Kasumi-1 (cell line): ENCODE results near the gene MEIS2.

Source experiments
- DNase-seq, 2 experiments: peaks; one replicate each; lab custom pipeline; 2025; lab: John Stamatoyannopoulos, UW

MEIS2 gene

GRCh38 chr15:37098468-37099318 is 1.7 kb downstream of the MEIS2 start:
- peak in 1 of 2 experiments; percentile 29 for DNase-seq

- no peak for DNase-seq
Measured at GRCh38 chr15:37097144-37097919, 3.0 kb downstream of the MEIS2 start.

GRCh38 chr15:37096558-37097143 is 3.7 kb downstream of the MEIS2 start:
- no peak for DNase-seq

- DNase-seq = no peak
Measured at GRCh38 chr15:37095770-37096557, 4.4 kb downstream of the MEIS2 start.

GRCh38 chr15:37094915-37095711 is 5.2 kb downstream of the MEIS2 start:
- DNase-seq = no peak

DNA sequence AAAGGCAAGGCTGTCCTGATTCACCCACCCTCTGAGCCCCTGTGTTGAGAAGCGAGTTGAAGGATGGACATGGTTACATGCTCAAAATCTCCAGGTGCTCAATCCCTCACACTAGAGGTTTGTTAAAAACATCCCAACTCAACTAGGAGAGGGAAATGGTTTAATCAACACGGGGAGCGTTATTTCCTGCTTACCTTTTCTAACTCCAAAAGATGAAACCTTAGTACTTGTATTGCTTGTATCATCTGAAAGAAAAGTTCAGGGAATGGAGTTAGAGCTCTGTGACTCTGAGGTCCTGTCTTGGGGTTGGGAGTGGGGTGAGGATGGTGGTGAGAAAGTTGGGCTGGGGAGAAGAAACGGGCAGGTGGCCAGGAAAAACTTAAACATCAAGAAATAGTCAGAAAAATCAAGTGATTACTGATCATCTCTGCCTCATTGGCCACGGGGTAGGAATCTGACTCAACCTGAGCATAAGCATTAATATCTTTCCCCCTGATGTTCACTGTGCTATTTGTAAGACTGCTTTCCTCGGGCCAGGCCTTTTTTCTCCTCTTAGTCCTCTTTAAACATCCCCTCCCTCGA is 5.9 kb downstream of the MEIS2 start:
- DNase-seq = no peak

DNA sequence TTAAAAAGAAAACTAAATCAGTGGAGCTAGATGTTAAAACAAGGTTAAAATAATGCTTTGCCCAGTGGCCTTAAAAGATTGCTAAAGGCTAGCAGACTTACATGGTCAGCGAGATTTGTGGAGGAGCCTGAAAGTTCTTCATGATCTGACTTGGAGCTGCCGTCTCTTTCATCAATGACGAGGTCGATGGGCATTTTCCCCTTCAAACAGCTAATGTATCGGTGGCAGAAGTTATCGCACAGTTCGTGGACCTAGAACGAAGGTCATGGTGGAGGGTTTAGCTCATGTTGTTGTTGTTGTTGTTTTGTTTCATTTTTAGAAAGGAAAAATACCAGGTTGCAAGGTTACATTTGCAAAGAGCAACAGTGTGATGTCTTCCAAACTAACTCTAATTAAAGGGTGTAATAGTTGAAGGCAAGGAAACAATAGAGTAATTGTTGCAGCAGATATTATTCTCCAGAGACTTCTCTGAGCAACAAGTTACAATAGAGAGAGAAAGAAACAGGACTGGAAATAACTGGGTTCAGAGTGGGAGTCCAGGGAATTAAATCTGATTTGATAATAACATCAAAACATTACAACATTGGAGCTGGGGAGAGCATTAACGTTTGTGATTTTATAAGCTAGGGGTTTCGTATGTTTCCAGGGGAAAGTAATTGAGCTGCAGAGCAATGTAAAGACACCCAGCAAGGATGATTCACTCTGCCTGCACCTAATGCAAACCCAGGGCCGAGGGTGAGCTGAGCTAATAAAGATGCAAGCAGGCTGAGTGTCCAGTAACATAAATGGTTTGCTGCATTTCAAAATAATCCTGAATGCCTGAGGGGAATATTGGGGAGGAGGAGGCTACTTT is 6.6 kb downstream of the MEIS2 start:
- no peak for DNase-seq

DNA sequence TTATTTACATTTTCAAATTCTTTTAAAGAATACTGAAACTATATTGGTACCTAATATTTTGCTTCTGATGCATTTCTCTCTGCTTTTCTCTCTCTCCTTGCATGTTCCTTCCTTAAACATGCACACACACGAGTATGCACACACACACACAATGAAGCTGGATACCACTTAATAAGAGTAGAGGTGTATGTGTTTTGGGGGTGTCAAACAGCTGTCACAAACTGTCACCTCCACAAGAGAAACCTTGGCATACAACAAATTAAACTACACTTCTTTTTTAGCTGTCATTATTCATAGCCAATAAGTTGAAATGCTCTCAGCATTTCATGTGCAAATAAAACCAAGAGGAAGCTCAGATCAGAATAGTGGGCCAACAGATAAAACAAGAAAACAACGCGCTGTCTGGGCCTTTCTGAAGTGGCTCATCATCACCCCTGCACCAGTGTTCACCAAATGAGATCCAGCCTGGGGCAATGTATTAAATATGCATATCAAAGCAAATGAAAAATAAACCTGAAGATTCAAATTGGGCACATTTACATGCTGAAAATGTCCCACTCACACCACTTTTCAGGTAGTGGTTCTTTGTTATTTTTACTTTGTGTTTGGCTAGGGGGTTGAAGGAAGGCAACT is 9.7 kb downstream of the MEIS2 start:
- DNase-seq = no peak

- no peak for DNase-seq
Measured at GRCh38 chr15:37088436-37088835, 11.9 kb downstream of the MEIS2 start.

- no peak for DNase-seq
Measured at GRCh38 chr15:37087131-37087588, 13.2 kb downstream of the MEIS2 start.

DNA sequence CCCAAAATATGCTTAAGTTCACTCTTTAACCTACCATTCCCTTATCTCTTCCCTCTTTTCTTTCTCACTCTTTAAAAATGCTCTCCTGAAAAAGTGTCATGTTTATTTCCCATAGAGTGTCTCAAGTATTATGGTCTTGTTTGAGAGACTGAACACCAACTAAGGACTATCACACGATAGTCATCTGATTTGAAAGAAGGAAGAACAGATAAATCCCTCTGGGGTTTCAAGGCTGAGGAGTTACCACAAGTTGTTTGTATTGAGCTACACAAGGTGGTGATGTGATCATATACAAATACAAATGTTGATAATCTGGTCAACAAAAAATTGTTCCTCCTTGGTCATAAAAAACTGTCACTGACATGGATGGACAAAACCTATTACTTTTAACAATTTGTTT is 13.8 kb downstream of the MEIS2 start:
- no peak for DNase-seq

GRCh38 chr15:37086120-37086519 is 14.2 kb downstream of the MEIS2 start:
- DNase-seq = no peak

DNA sequence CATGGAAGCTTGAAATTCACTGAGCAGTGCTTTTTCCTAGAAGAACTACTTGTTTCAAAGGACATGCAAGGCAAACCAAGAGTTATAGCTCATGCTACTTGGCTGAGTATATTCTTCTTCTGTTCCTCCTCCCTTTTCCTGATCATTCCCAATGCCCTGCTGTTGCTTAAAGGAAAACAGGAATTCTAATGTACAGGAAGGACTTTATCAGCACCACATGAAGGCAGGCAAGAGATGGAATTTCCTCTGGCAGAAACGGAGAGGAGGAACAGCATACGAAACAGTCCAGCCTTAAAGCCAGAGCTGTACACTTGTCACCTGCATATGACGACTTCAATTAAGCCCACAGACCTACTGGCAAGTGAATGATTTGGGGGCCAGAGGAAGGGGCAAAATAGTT is 15.7 kb downstream of the MEIS2 start:
- no peak for DNase-seq

- DNase-seq = no peak
Measured at GRCh38 chr15:37083610-37084009, 16.7 kb downstream of the MEIS2 start.

DNA sequence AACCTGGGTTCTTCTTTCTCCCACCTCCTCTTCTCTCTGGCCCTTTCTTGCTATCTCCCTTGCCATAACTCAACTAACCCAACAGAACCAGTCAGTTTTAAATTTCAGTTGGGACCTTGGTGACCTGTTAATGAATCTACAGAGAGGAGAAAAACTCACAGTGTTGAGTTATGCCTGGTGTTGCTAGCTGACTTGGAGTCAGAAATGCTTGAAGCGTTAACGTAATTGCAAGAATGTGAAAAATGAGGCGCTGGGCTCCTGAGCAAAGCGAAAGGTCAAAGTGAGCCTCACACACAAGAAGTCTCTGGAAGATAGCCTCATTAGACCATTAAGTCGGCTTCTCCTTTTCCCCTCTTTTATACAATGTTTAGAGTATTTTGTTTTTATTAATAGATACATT is 18.4 kb downstream of the MEIS2 start:
- no peak for DNase-seq

- no peak for DNase-seq
Measured at GRCh38 chr15:37080261-37080921, 20.0 kb downstream of the MEIS2 start.

DNA sequence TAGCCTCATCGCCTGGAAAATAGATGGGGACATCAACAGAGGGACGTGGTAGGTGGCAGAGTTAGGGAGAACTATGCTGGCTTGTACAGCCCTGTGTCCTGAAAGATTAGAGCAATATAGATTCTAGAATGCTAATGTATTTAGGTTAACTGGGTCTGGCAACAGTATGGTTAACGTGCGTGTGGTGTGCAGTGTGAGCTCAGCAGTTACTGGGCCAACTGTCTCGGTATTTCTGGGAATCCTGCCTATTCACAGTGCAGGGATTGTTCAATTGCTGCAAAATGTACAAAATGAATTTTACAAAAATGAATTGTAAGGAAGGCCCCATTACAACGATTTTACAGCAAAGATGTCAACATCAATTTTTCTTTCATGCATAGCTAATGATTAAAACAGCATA is 20.6 kb downstream of the MEIS2 start:
- DNase-seq = no peak

- DNase-seq = no peak
Measured at GRCh38 chr15:37078566-37078965, 21.8 kb downstream of the MEIS2 start.
